ENCODE measurements around the gene TMF1. TPM values are rescaled to one million over a fixed set of nuclear protein-coding genes. Genes with fewer than 3 reads are reported as not detected.
A peak's percentile ranks its signal among the peaks of the same experiment; 100 is the strongest.

TMF1 gene
- total RNA-seq, 2 experiments from 2014 or later, result 57.4 to 58.0 TPM

- Mint-ChIP-seq H3K4me3 (no peak overlapping the region), H3K27me3 (no peaks in the 10 kb centered on the region), H3K36me3 (ENCODE audit: low read depth) (peaks cover 37% of the 10 kb centered on the region), H3K27ac (no peak overlapping the region), H3K9me3 (no peaks in the 10 kb centered on the region), H3K4me1 (peaks cover 27% of the 10 kb centered on the region)
- ChIA-PET POLR2A (interaction anchor here (1.1 kb wide), 1 partner anchor 190 kb away, joined by 4 read pairs; no protein-coding TSS in a partner anchor), CTCF (interaction anchor here (0.7 to 0.8 kb wide), 2 partner anchors 112 to 432 kb away, joined by 3 read pairs; partner anchors contain the start of gene LMOD3)
- DNase-seq, result no peak
Measured at GRCh38 chr3:69009559-69010410, 42.3 kb downstream of the TMF1 start.

- Mint-ChIP-seq H3K27ac (no peak overlapping the region), H3K36me3 (ENCODE audit: low read depth) (peaks cover 42% of the 10 kb centered on the region), H3K27me3 (no peaks in the 10 kb centered on the region), H3K4me1 (peaks cover 21% of the 10 kb centered on the region), H3K9me3 (no peaks in the 10 kb centered on the region), H3K4me3 (no peak overlapping the region)
- DNase-seq, result no peak
- ChIA-PET POLR2A (interaction anchor here (1.1 kb wide), 1 partner anchor 191 kb away, joined by 4 read pairs; no protein-coding TSS in a partner anchor), CTCF (interaction anchor here (0.8 kb wide), 1 partner anchor 113 kb away, joined by 3 read pairs; the partner anchor contains the start of gene LMOD3)
Measured at GRCh38 chr3:69008980-69009379, 43.2 kb downstream of the TMF1 start.

- H3K4me1 Mint-ChIP-seq, result peaks cover 3% of the 10 kb centered on the region
- H3K9me3 Mint-ChIP-seq, result no peaks in the 10 kb centered on the region
- CTCF ChIA-PET, result interaction anchor here (0.6 kb wide), 1 partner anchor 92 kb away, joined by 4 read pairs; no protein-coding TSS in a partner anchor
- H3K4me3 Mint-ChIP-seq, result no peak overlapping the region
- DNase-seq, result no peak
- POLR2A ChIA-PET, result interaction anchor here (0.8 to 1.1 kb wide), 2 partner anchors 13 to 74 kb away, joined by 3 read pairs; no protein-coding TSS in a partner anchor
- peaks cover 54% of the 10 kb centered on the region for H3K36me3 Mint-ChIP-seq (ENCODE audit: low read depth)
- H3K27me3 Mint-ChIP-seq, result no peaks in the 10 kb centered on the region
- no peak overlapping the region for H3K27ac Mint-ChIP-seq
Measured at GRCh38 chr3:69005791-69006482, 46.2 kb downstream of the TMF1 start.

- Mint-ChIP-seq H3K9me3 (no peaks in the 10 kb centered on the region), H3K27me3 (no peaks in the 10 kb centered on the region), H3K4me3 (no peak overlapping the region), H3K27ac (no peak overlapping the region), H3K4me1 (peaks cover 1% of the 10 kb centered on the region), H3K36me3 (ENCODE audit: low read depth) (peaks cover 51% of the 10 kb centered on the region)
- POLR2A ChIA-PET, result interaction anchor here (0.8 to 1.1 kb wide), 2 partner anchors 12 to 75 kb away, joined by 3 read pairs; no protein-coding TSS in a partner anchor
- CTCF ChIA-PET, result interaction anchor here (0.6 kb wide), 1 partner anchor 93 kb away, joined by 4 read pairs; no protein-coding TSS in a partner anchor
- DNase-seq, result no peak
Measured at GRCh38 chr3:69005071-69005790, 46.9 kb downstream of the TMF1 start.

- Mint-ChIP-seq H3K27me3 (no peaks in the 10 kb centered on the region), H3K9me3 (no peaks in the 10 kb centered on the region), H3K27ac (no peak overlapping the region), H3K4me1 (no peaks in the 10 kb centered on the region), H3K36me3 (ENCODE audit: low read depth) (peaks cover 57% of the 10 kb centered on the region), H3K4me3 (no peak overlapping the region)
- no peak for DNase-seq
- CTCF ChIA-PET, result no interaction called here
- POLR2A ChIA-PET, result interaction anchor here (1.9 kb wide), 1 partner anchor 9 kb away, joined by 7 read pairs; the partner anchor contains the start of gene EOGT
Measured at GRCh38 chr3:69004138-69004537, 48.0 kb downstream of the TMF1 start.

GRCh38 chr3:68999605-69000004, 52.5 kb downstream of the TMF1 start:
- CTCF ChIA-PET, result interaction anchor here (1.1 to 1.4 kb wide), 2 partner anchors 11 to 121 kb away, joined by 3 to 4 read pairs; no protein-coding TSS in a partner anchor
- no peak overlapping the region for H3K27ac Mint-ChIP-seq

GRCh38 chr3:68999158-68999557, 53.0 kb downstream of the TMF1 start:
- peaks cover 15% of the 10 kb centered on the region for H3K4me1 Mint-ChIP-seq
- H3K27ac Mint-ChIP-seq, result no peak overlapping the region
- H3K9me3 Mint-ChIP-seq, result no peaks in the 10 kb centered on the region
- H3K27me3 Mint-ChIP-seq, result no peaks in the 10 kb centered on the region
- POLR2A ChIA-PET, result no interaction called here
- H3K36me3 Mint-ChIP-seq (ENCODE audit: low read depth), result peaks cover 55% of the 10 kb centered on the region
- CTCF ChIA-PET, result interaction anchor here (1.4 kb wide), 1 partner anchor 12 kb away, joined by 4 read pairs; no protein-coding TSS in a partner anchor
- DNase-seq, result no peak
- no peak overlapping the region for H3K4me3 Mint-ChIP-seq

More at GRCh38 chr3:68999605-69000004, 52.5 kb downstream of the TMF1 start:
- H3K27me3 Mint-ChIP-seq, result no peaks in the 10 kb centered on the region
- H3K4me1 Mint-ChIP-seq, result peaks cover 15% of the 10 kb centered on the region
- POLR2A ChIA-PET, result no interaction called here
- DNase-seq, result no peak
- peaks cover 56% of the 10 kb centered on the region for H3K36me3 Mint-ChIP-seq (ENCODE audit: low read depth)
- no peaks in the 10 kb centered on the region for H3K9me3 Mint-ChIP-seq
- H3K4me3 Mint-ChIP-seq, result no peak overlapping the region

GRCh38 chr3:68997887-68998286, 54.2 kb downstream of the TMF1 start:
- Mint-ChIP-seq H3K27me3 (no peaks in the 10 kb centered on the region), H3K27ac (peak overlapping the region; percentile 41), H3K4me1 (peaks cover 15% of the 10 kb centered on the region), H3K36me3 (ENCODE audit: low read depth) (peaks cover 63% of the 10 kb centered on the region), H3K9me3 (no peaks in the 10 kb centered on the region), H3K4me3 (no peak overlapping the region)
- DNase-seq, result no peak
- CTCF ChIA-PET, result no interaction called here
- POLR2A ChIA-PET, result interaction anchor here (0.6 to 1.2 kb wide), 2 partner anchors 11 to 216 kb away, joined by 3 read pairs; no protein-coding TSS in a partner anchor

- no peak for DNase-seq
- POLR2A ChIA-PET, result interaction anchor here (0.6 to 1.2 kb wide), 2 partner anchors 9 to 23 kb away, joined by 3 read pairs; no protein-coding TSS in a partner anchor
- H3K27ac Mint-ChIP-seq, result peak overlapping the region; percentile 52
- no peaks in the 10 kb centered on the region for H3K9me3 Mint-ChIP-seq
- no peaks in the 10 kb centered on the region for H3K27me3 Mint-ChIP-seq
- H3K4me3 Mint-ChIP-seq, result no peak overlapping the region
- H3K36me3 Mint-ChIP-seq (ENCODE audit: low read depth), result peaks cover 68% of the 10 kb centered on the region
- CTCF ChIA-PET, result interaction anchor here (1.4 kb wide), 1 partner anchor 17 kb away, joined by 3 read pairs; no protein-coding TSS in a partner anchor
- H3K4me1 Mint-ChIP-seq, result peaks cover 15% of the 10 kb centered on the region
Measured at GRCh38 chr3:68996356-68996995, 55.7 kb downstream of the TMF1 start.

- no peak for DNase-seq
- Mint-ChIP-seq H3K9me3 (no peaks in the 10 kb centered on the region), H3K4me3 (no peak overlapping the region), H3K36me3 (ENCODE audit: low read depth) (peaks cover 70% of the 10 kb centered on the region), H3K27ac (no peak overlapping the region), H3K4me1 (peaks cover 4% of the 10 kb centered on the region), H3K27me3 (no peaks in the 10 kb centered on the region)
- ChIA-PET POLR2A (no interaction called here), CTCF (no interaction called here)
Measured at GRCh38 chr3:68988740-68989139, 63.4 kb downstream of the TMF1 start.

GRCh38 chr3:68987322-68987721, 64.8 kb downstream of the TMF1 start:
- ChIA-PET POLR2A (interaction anchor here (1.0 kb wide), 1 partner anchor 10 kb away, joined by 3 read pairs; no protein-coding TSS in a partner anchor), CTCF (no interaction called here)
- Mint-ChIP-seq H3K36me3 (ENCODE audit: low read depth) (peaks cover 67% of the 10 kb centered on the region), H3K4me3 (no peak overlapping the region), H3K4me1 (peaks cover 4% of the 10 kb centered on the region), H3K27me3 (no peaks in the 10 kb centered on the region), H3K27ac (no peak overlapping the region), H3K9me3 (no peaks in the 10 kb centered on the region)
- no peak for DNase-seq

Measured in activated CD4-positive, alpha-beta memory T cell treated with anti-CD3 and anti-CD28 coated beads, Interleukin-2, amount 10 ng/mL, durations not matched to agents 7 days and 5 days (primary cell).